HG03108 (cell line): ENCODE results near the gene CTNNA2.

ENCODE experiments used
- ATAC-seq: cut with Tn5 transposase; IDR thresholded peaks from one replicate; pipeline ENCODE4 v1.9.1; 2021; ENCODE audit warnings: moderate library complexity; ENCODE audit not compliant: unreplicated experiment

Gene CTNNA2

DNA sequence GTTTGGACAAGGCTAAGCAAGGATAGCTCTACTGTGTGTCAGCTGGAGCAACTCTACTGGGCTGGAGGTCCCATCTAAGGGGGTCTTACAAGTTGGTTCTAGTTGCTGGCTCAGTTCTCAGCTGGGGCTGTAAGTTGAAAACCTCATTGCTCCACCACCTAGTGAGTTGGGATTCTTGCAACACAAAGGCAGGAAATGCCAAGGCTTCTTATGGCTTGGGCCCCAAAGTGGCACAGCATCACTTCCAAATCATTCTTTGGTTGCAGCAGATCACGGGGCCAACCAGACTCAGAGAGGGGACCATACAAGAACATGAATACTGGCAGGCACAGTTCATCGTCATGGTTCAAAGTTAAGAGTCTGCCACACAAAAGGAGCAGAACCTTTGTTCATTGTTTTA lies 459.0 kb downstream of the CTNNA2 start:
- ATAC-seq, result no peak

GRCh38 chr2:79972661-79973060 lies 459.8 kb downstream of the CTNNA2 start:
- no peak for ATAC-seq

DNA sequence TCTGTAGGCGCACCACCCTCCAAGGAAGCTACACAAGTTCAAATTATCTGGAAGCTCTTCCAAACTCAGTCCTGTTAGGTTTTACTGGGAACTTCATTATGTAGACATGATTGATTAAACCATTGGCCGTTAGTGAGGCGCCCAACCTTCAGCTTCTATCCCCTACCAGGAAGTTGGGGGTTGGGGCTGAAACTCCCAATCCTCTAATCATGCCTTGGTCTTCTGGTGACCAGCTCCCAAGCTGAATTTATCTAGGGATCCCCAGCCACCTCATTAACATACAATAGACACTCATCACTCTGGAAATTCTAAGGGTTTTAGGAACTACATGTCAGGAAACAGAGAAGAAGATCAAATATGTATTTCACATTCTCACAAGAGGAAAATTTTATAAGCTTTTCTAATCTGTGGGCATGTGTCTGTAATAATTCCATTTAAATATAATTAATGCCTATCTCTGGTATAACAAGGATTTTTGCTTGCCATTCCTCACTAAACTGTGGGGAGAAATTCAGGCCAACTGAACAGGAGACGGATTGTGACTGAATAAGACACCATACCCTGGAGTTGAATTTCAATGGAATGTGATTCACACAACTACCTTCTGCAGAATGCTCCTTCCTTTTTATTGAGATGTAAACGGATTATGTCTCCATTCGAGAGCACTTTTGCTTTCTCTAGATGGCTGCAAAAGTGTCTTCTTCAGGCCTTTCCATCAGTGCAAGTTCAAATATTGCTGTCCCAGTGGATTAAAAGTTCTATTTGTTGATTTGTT lies 463.1 kb downstream of the CTNNA2 start:
- no peak for ATAC-seq

GRCh38 chr2:79977792-79978191 lies 464.9 kb downstream of the CTNNA2 start:
- ATAC-seq, result no peak

DNA sequence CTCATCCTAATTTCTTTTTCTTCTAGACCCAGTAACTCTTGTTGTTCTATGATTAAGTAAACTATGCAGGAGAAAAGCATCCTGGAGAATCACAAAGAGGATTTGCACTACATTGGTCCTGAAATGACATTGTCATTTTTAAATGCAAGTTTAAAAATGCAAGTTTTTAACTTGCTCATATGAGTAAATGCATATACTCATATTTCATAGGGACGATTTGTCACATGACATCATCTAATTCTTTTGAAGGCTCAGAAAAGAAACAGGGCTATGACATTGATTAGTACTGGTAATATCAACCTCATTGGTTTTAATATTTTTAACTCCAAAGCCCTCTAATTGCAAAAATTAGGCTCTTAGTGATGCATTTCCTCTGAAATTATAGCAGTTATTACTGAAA lies 467.3 kb downstream of the CTNNA2 start:
- ATAC-seq, result no peak

DNA sequence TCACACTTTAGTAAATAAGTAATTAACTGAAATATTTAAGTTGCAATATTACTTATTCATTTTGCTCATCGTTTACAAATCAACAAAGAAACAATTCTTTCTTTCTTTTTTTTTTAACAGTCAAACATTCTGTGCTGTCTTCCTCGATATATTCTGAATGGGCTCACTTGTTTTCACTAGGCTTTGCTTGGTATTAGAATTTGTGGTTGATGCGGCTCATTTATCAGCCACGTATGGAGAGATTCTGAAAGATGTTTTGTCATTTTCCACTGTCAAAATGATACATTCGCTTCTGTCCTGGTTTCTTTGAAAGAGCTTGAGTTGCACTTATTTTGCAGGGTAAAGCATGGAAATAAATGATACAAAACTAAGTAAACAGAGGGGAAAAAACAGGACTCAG lies 468.0 kb downstream of the CTNNA2 start:
- no peak for ATAC-seq

- ATAC-seq, result no peak
These were observed 468.5 kb downstream of the CTNNA2 start for GRCh38 chr2:79981316-79981715.

DNA sequence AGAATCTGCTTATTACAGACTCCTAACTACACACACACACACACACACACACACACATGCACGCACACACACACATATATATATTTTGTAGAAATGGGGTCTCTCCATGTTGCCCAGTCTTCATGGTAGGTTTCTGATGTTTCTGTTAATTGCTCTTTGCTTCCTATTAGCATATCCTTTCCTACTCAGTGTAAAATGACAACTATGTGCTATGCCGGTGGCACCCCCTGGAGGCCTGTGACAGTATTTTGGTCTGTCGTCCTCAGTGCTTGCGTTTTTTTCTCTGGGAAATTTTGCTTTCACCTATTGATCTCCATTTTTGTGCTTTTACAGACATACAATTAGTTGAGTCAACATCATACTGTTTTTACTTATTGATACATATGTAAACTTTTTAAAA lies 469.6 kb downstream of the CTNNA2 start:
- ATAC-seq, result no peak

DNA sequence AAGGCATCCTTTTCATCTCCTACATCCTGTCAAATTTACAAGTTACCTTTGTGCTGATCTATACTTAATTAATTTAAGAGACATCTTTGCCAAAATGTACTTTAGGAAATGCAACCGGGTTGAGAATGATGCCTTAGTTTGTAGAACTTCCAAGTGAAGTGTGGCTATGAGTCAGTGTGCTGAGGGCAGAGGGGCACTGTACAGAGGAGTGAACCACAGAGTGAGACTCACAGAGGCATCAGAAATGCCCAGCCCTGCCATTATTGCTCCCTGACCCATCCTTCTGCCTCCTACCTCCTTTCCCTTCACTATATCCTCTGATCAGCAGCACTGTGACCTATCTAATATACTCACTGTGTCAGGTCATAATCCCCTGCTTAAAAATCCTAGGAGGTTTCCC lies 471.6 kb downstream of the CTNNA2 start:
- ATAC-seq, result no peak

DNA sequence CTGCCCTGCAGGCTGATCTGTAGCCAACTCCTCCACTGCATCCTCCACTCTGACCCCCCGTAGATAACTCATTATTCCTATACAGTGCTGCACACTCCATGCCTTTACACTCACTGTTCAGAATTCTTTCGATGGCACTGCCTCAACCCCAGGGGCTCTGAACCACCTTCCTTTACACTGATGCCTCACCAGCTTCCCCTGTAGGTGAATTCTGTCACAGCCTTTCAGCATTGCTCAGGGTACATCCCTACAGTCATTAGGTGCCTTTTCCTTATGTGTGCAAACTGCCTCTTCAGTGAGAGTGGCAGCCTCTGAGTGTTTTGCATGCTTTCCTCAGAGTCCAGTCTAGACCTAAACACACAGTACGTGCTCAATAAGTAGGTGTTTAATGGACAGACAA lies 472.3 kb downstream of the CTNNA2 start:
- no peak for ATAC-seq

- ATAC-seq, result no peak
These were observed 472.7 kb downstream of the CTNNA2 start for GRCh38 chr2:79985571-79985970.

- no peak for ATAC-seq
These were observed 480.3 kb downstream of the CTNNA2 start for GRCh38 chr2:79993144-79993543.

DNA sequence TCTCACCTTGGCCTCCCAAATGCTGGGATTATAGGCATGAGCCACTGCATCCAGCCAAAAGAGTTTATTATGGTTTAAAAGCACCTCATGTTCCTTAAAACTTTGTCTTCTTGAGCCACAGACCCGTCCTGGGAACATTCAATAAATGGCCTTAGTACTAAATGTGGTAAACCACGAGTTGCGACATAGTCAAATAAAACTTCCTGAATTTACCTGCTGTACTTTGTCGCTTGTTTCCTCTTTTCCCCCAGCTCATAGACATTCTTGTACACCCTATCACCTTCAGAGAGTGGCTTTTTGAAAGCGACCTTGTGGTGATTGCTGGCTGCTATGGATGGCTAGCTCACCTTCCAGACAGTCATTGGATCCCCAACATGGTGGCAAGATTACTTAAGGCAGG lies 481.3 kb downstream of the CTNNA2 start:
- no peak for ATAC-seq

GRCh38 chr2:79994965-79995364 lies 482.1 kb downstream of the CTNNA2 start:
- ATAC-seq, result no peak

- ATAC-seq, result no peak
These were observed 483.9 kb downstream of the CTNNA2 start for GRCh38 chr2:79996709-79997108.

- no peak for ATAC-seq
These were observed 488.9 kb downstream of the CTNNA2 start for GRCh38 chr2:80001701-80002101.

DNA sequence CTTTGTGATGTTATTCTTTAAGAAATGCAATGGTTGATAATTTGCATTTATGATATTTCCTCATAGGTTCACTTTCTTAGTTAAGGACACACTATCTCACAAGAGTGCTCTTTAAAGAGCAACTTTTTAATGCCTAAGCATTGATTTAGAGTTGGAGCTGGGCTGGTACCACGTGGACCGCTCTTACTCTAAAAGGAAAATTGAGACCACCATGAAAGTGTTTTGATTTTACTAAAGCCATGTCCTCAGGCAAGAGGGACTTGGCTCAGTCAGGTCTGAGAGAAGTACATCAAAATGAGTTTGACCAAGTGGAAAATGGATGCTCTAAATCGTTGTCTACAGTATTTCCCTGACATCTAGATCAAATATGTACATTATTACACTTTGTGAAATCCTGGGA lies 489.3 kb downstream of the CTNNA2 start:
- ATAC-seq, result no peak

GRCh38 chr2:80002568-80003157 lies 489.8 kb downstream of the CTNNA2 start:
- no peak for ATAC-seq

DNA sequence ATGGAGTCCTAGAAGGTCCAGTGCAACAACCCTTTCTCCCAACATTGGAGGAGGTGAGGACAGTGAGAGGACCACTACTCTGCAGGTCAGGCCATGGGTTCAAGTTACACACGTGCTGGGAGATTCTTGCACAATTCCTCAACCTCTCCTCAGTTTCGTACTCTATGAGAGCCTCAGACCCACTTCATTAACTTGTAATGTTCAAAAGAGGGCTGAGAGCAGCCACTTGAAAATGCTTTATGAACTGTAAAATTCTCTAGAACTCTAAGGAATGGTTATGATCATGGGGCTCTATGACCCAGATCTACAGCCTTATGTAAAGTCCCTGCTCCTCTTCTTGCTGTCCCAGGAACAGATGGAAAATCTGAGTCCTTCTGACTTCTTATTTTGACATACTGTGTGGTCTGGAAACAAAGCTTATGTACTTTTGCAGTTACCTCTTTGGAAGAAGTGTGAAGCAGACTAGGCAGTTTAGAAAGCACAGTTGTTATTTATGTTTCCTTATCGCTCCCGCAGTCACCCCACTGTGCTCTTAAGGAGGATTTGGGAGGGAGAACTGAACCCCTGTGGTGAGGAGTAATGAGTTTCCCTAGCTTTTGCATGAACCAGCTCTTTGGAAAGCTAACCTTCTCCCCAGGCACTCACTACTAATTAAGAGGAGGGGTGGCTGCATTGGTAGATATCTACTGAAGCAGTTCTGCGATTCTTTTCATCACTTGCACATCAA lies 495.1 kb downstream of the CTNNA2 start:
- ATAC-seq, result no peak

DNA sequence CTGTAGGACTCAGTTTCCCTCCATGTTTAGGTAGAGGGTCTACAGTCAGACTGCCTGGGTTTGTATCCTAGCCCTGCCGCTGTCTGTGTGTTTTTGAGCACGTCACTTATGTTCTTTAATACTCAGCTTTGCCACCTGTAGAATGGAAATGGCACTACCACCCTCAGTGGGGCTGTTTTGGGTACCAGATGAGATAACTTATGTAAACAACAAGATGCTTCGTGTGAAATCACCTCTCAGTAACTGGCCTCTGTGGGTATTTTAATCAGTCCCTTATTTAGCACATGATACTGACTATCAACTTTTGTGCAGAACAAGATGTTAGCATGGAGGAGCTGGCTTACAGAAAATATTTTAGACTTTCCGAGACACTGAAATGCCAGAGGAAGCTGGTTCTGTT lies 495.7 kb downstream of the CTNNA2 start:
- no peak for ATAC-seq

DNA sequence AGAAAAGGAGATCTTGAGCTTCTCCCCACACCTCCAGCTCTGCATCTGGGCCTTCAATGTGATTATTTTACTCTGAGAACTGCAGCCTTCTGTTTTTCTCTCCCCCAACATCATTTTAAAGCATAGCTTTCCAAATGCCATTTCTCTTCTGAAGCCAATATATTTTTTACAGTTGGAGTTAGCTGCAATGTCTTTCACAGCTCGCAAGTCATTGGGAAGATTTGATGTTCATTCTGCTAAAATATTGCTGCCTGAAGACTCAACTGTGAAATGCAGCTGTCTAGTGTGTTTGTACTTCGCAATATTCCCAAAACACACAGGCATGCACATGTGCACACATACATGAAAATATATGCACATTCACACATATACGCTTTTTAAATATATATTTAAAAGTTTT lies 496.4 kb downstream of the CTNNA2 start:
- ATAC-seq, result no peak

- ATAC-seq, result no peak
These were observed 499.2 kb downstream of the CTNNA2 start for GRCh38 chr2:80012061-80012460.
